ENCODE results near the gene ZCCHC4. TPM values are rescaled to one million over a fixed set of nuclear protein-coding genes. Genes with fewer than 3 reads are reported as not detected.

The ZCCHC4 gene
- total and polyA plus RNA-seq, 2 of the 4 experiments (the other 2 are of a cell fraction): 7.9 to 8.1 TPM

DNA sequence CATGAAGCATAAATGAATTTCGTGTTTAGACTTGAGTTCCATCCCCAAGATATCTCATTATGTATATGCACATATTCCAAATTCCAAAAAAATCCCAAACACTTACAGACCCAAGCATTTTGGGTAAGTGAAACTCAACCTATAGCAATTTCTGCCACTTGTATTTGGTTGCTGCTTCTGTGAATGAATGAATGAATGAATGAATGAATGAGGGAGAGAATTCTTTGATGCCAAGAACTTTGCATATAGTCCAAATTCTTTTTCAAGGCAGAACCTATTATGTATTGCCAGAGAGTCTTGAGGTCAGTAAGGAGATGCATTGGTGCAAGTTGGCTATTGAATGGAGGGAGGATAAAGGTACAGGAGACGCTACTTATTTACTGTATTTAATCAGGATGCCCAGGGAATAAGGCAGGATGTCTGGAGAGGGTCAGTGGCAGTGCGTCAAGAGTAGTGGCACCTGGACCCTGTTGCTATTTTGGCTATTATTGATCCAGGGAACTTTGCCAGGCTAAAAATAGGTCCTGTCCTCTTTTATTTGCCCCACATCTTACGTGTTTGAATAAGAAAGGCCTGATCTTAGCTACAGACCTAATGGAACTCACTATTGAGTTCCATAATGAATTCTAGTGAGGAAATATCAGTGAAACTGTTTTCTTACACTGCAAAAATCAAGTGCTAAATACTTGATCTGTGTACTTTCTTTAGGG is 98.4 kb downstream of the ZCCHC4 start:
- dilution Hi-C loops (cut with HindIII; ENCODE audit: low sequenced_read_pairs, unreplicated experiment) (no loop called here), intact Hi-C loops (cut with micrococcal nuclease) (no loop called here), in situ Hi-C loops (cut with MboI; ENCODE audit: low sequenced_read_pairs) (no loop called here)
- Histone ChIP-seq H2BK5ac (ENCODE audit: low read depth, low read length, poor library complexity, severe bottlenecking) (no peak overlapping the region), H3K4ac (ENCODE audit: low read depth, low read length) (no peak overlapping the region), H3K9me1 (ENCODE audit: insufficient read depth, low read length) (peaks cover 4% of the 10 kb centered on the region), H3K27me3 (ENCODE audit: control insufficient read depth, insufficient read depth, low read length) (no peaks in the 10 kb centered on the region), H2BK120ac (ENCODE audit: low read depth, low read length) (no peak overlapping the region), H2AK5ac (ENCODE audit: low read depth, low read length) (no peak overlapping the region), H4K8ac (ENCODE audit: low read depth in 2 of 2, low read length in 2 of 2) (no peak overlapping the region), H3K56ac (ENCODE audit: extremely low read depth, insufficient read depth, low read length) (no peak overlapping the region), H3K23ac (ENCODE audit: low read depth, low read length) (no peak overlapping the region), H2AFZ (replicated peaks; ENCODE audit: low read length, poor library complexity) (no peak overlapping the region), H3K4me1 (ENCODE audit: control insufficient read depth, insufficient read depth, low read length) (peaks cover 2% of the 10 kb centered on the region), H4K91ac (ENCODE audit: insufficient read depth, low read depth, low read length) (no peak overlapping the region), H3K14ac (replicated peaks; ENCODE audit: low read depth, low read length) (no peak overlapping the region), H3K9me3 (ENCODE audit: control insufficient read depth, insufficient read depth, low read length) (no peaks in the 10 kb centered on the region), H3K36me3 (ENCODE audit: control insufficient read depth, insufficient read depth, low read length) (peaks cover 16% of the 10 kb centered on the region), H3K27ac (ENCODE audit: insufficient read depth, low read length) (no peak overlapping the region), H2BK20ac (ENCODE audit: low read depth, low read length) (no peak overlapping the region), H3K9ac (ENCODE audit: low read depth, low read length) (no peak overlapping the region), H2AK9ac (replicated peaks; ENCODE audit: low read depth, low read length, poor library complexity) (no peak overlapping the region), H3K4me3 (ENCODE audit: insufficient read depth, low read depth, low read length) (no peak overlapping the region), H3K4me2 (ENCODE audit: low read depth, low read length) (no peak overlapping the region), H3K79me1 (ENCODE audit: low read depth in 1 of 2, low read length in 2 of 2) (no peaks in the 10 kb centered on the region), H2BK15ac (ENCODE audit: low read depth, low read length) (no peak overlapping the region), H3K18ac (ENCODE audit: low read depth, low read length) (no peak overlapping the region), H4K20me1 (ENCODE audit: insufficient read depth, low read length) (no peaks in the 10 kb centered on the region), H4K5ac (ENCODE audit: low read depth, low read length) (no peak overlapping the region)
- no peak for TF ChIP-seq RAD21 (IDR thresholded peaks at IDR 0.05; ENCODE audit: low read length)
- TF ChIP-seq MAZ (IDR thresholded peaks at IDR 0.05; ENCODE audit: borderline replicate concordance, low read depth, low read length): no peak
- TF ChIP-seq RFX5 (IDR thresholded peaks at IDR 0.05; ENCODE audit: low read depth, low read length): no peak
- no peak for TF ChIP-seq CEBPB (IDR thresholded peaks at IDR 0.05; ENCODE audit: low read depth, low read length)
- TF ChIP-seq, protein P1, sequence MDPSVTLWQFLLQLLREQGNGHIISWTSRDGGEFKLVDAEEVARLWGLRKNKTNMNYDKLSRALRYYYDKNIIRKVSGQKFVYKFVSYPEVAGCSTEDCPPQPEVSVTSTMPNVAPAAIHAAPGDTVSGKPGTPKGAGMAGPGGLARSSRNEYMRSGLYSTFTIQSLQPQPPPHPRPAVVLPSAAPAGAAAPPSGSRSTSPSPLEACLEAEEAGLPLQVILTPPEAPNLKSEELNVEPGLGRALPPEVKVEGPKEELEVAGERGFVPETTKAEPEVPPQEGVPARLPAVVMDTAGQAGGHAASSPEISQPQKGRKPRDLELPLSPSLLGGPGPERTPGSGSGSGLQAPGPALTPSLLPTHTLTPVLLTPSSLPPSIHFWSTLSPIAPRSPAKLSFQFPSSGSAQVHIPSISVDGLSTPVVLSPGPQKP (IDR thresholded peaks at IDR 0.05; ENCODE audit: borderline replicate concordance, low read depth, low read length): no peak
- TF ChIP-seq MXI1 (IDR thresholded peaks at IDR 0.05; ENCODE audit: borderline replicate concordance, low read depth, low read length): no peak
- no peak for TF ChIP-seq CHD1 (IDR thresholded peaks at IDR 0.05; ENCODE audit: low read depth, low read length)
- no peak for TF ChIP-seq MAFK (IDR thresholded peaks at IDR 0.05; ENCODE audit: low read depth, low read length)
- no peak for TF ChIP-seq USF2 (IDR thresholded peaks at IDR 0.05; ENCODE audit: low read depth, low read length)
- no peak for TF ChIP-seq RCOR1 (IDR thresholded peaks at IDR 0.05; ENCODE audit: insufficient replicate concordance, low read length)
- no peak for TF ChIP-seq FOS (IDR thresholded peaks at IDR 0.05; ENCODE audit: low read depth, low read length)
- no peak for TF ChIP-seq SMC3 (IDR thresholded peaks at IDR 0.05; ENCODE audit: low read depth, low read length)
- no peak for TF ChIP-seq NFE2L2 (IDR thresholded peaks at IDR 0.05; ENCODE audit: low read depth, low read length)
- no peak for TF ChIP-seq POLR2A (IDR thresholded peaks at IDR 0.05; ENCODE audit: low read depth, low read length)
- TF ChIP-seq CTCF (conservative IDR thresholded peaks at IDR 0.05; ENCODE audit: low read depth, low read length): no peak
- TF ChIP-seq BHLHE40 (IDR thresholded peaks at IDR 0.05; ENCODE audit: low read depth, low read length): no peak
- no CpG with 5 or more reads among the region's 4 CpGs for WGBS, 2 experiments (ENCODE audit: extremely low coverage in 2 of 2, insufficient read length in 1 of 2)
- CTCF ChIA-PET: no interaction called here
- DNase-seq (no peak), ATAC-seq (ENCODE audit: low read depth) (no peak)
- POLR2A ChIA-PET (ENCODE audit: unreplicated experiment): no interaction called here
- TSS peak; percentile 14 for BruUV-seq (replicated peaks)

Data from IMR-90 (cell line).